Measurements from ENCODE around the gene SUPT5H.

The SUPT5H gene

DNA sequence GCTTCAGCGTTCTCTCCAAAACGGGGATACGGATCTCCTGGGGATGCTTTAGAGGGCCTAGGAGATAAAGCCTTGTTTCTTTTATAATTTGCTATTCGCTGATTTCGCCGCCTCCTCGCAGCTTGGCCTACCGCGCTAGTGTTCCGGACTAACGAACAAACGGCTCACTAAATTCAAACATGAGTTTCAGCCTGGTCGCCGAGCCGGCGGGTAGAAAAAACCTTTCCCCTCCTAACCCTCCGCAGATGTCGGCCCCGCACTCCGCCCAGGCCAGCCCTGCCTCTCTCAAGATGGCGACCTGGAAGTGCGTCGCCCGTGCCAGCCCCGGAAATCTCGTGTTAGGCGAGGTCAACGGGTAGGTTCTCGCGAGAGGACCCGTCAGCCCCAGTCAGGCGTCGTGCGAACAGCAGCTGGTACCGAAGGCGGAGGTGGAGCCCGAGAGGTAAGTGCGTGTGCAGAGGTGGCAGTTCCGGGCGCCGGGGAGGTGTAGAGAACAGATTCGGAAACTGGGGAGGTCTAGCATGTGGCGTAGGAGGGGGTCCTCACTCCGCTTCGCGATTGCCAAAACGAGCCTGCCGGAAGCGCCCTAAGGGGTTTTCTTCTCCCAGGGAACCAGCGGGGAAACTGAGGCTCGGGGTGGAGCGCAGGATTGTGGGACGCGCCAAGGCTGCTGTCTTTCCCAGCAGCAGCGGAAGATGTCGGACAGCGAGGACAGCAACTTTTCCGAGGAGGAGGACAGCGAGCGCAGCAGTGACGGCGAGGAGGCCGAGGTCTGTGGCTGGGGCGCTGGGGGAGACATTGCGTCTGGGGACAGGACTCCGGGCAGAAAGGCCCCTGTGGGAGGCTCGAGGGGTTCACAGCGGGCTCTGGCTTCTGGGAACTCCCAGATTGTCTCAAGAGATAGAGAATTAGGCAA lies at the start of gene SUPT5H:
TSS of gene SUPT5H (plus strand) at position 387 of the 916 bp plus-strand sequence. CDS start at position 696, 309 bp downstream.
- peak; percentile 99 for DNase-seq
- TF ChIP-seq POLR2A (IDR thresholded peaks at IDR 0.05; ENCODE audit: low read length): peak; percentile 96
- TF ChIP-seq GATA1 (IDR thresholded peaks at IDR 0.05; ENCODE audit: low read depth, low read length): no peak

DNA sequence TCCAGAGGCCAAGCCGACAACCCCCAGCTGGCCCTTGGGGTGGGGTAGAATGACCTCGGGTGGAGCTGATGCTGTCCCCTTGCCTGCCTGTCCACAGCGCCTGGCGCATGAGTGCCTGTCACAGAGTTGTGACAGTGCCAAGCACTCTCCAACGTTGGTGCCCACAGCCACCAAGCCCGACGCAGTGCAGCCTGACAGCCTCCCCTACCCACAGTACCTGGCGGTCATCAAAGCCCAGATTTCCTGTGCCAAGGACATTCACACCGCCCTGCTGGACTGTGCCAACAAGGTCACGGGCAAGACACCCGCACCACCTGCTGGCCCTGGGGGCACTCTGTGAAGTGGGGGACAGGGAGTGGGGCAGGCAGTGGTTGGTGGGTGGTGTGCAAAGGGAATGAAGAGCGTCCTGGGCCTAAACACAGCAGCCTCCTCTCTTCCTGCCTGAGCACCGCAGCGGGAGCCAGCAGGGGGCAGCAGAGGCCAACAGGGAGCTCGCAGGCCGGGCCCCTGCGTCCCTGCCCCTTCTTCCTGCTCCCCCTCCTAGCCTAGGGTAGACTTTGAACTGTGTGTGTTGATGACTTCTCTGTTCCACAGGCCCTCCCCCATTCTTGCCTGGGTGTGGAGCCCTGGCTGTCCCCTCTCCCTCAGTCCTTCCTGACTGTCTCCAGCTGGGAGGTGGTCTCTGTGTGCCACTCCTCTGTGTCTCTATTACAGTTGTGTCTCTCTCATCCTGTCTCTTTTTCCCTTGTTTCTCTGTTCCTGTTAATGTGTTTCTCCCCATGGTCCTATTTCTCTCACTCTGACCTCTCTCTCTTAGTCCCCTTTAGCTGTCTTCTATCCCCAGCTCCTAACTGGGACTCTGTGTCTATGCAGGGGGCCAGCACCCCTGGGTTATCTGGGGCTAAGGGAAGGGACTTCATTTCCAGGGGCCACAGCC lies 47.8 kb upstream of the SUPT5H start:
- peak; percentile 88 to 95 for DNase-seq
- TF ChIP-seq POLR2A (IDR thresholded peaks at IDR 0.05; ENCODE audit: low read length): no peak
- TF ChIP-seq GATA1 (IDR thresholded peaks at IDR 0.05; ENCODE audit: low read depth, low read length): no peak

DNA sequence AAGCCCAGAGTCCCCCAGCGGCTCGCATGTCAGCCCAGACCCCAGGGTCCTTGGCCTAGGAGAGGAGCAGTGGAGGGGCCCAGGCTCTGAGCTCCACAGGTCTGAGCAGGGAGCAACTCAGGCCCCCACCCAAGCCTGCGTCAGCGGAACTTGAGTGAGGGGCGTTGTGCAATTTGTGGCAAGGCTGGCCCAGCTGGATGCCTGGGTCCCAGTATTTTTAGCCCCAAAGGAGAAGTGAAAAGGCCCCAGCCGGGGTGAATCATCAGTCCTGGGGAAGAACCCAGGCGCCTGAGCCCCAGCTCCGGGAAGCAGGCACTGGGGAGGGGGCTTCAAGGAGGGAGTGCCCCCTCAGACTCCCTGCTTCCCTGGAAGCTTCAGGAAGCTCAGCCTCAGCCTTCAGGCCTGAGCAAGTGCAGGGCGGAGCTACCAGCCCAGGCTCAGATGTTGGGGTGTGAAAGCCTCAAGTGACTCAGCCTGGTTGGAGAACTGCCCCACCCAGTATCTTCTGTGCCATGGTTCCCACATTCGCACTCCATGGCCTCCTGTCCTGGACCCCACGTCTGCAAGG lies 47.0 kb upstream of the SUPT5H start:
- TF ChIP-seq GATA1 (IDR thresholded peaks at IDR 0.05; ENCODE audit: low read depth, low read length): no peak
- peak; percentile 51 for TF ChIP-seq POLR2A (IDR thresholded peaks at IDR 0.05; ENCODE audit: low read length)
- peak; percentile 81 to 89 for DNase-seq

DNA sequence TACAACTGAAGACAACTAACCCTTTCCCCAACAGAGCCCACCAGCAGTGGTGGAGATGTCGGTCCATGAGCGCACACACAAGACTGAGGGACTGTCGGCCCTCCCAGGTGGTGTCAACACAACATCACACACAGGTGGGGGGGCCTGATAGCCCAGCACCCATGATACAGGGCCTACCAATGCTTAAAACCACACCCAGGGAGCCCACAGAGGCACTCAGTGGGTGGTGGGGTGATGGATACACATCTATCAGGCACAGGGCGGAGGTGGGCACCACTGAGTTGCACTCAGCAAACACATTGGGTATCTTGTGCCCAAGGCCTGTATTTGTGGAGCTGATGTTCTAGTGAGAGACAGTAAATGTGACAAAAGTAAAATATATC lies 45.7 kb upstream of the SUPT5H start:
- DNase-seq: peak in 1 of 2 experiments; percentile 56
- TF ChIP-seq GATA1 (IDR thresholded peaks at IDR 0.05; ENCODE audit: low read depth, low read length): no peak
- TF ChIP-seq POLR2A (IDR thresholded peaks at IDR 0.05; ENCODE audit: low read length): no peak

DNA sequence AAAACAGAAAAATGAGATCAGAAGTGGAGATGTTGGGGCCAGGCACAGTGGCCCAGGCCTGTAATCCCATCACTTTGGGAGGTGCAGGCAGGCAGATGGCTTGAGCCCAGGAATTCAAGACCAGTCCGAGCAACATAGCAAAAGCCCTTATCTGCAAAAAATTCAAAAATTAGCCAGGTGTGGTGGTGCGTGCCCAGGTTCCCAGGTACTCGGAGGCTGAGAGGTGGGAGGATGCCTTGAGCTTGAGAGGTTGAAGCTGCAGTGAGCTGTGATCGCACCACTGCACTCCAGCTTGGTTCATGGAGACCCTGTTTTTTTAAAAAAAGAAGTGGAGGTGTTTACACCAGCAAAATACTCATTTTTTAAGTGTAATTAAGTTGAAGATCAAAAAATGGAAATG lies 45.3 kb upstream of the SUPT5H start:
- no peak for DNase-seq

DNA sequence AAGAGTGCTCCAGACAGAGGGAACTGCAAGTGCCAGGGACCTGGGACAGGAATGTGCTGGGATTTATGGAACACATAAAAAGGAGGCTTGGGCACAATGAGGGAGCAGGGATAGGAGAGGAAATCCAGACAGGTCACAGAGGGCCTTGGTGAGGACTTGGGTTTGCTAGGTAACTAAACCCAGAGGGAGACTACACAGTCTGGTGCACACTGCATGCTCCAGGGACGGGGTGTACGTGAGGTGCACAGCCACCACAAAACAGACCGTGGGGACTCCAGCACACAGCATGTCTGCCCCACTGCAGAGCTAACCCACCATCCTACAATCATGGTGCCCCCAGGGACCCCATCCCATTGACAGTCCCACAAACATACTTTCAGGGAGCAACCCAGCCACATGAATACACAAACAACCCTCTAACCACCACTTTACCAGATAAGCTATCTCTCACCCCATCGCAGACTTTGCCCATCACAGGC lies 44.3 kb upstream of the SUPT5H start:
- no peak for DNase-seq
- TF ChIP-seq GATA1 (IDR thresholded peaks at IDR 0.05; ENCODE audit: low read depth, low read length): no peak
- peak; percentile 51 for TF ChIP-seq POLR2A (IDR thresholded peaks at IDR 0.05; ENCODE audit: low read length)

More for the DNA sequence above, 45.3 kb upstream of the SUPT5H start:
- no peak for TF ChIP-seq GATA1 (IDR thresholded peaks at IDR 0.05; ENCODE audit: low read depth, low read length)
- no peak for TF ChIP-seq POLR2A (IDR thresholded peaks at IDR 0.05; ENCODE audit: low read length)

DNA sequence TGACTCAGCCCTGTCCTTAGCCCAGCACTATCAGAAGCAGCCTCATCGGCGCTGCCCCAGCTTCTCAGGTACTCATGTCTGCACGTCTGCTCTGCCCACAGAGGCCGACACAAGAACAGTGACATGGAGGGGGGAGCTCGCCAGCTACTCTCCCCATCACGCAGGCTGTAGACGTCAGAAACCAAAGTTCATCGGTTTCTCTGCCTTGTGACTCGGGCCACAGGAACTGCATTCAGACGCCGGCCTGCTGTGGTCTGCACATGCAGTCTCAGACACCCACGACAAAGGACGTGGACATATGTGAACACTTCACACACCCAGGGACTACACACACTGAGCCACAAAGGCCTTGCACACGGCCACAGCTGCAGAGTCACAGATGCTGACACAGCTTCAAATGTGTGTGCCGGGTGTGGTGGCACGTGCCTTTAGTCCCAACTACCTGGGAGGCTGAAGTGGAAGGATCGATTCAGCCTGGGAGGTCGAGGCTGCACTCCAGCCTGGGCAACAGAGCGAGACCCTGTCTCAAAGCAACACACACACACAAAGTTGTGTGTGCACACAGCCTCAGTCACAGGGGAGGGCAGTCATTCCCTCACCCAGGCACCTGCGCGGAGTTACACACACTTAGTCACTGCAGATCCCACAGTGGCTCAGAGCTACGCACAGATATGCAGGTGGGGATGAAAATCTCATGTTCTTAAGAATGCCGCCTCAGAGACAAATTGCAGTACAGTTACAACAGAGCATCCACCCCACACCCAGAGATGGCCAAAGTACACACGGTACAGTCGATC lies 43.6 kb upstream of the SUPT5H start:
- peak; percentile 86 to 88 for DNase-seq
- TF ChIP-seq POLR2A (IDR thresholded peaks at IDR 0.05; ENCODE audit: low read length) (peak; percentile 40), GATA1 (IDR thresholded peaks at IDR 0.05; ENCODE audit: low read depth, low read length) (no peak)

DNA sequence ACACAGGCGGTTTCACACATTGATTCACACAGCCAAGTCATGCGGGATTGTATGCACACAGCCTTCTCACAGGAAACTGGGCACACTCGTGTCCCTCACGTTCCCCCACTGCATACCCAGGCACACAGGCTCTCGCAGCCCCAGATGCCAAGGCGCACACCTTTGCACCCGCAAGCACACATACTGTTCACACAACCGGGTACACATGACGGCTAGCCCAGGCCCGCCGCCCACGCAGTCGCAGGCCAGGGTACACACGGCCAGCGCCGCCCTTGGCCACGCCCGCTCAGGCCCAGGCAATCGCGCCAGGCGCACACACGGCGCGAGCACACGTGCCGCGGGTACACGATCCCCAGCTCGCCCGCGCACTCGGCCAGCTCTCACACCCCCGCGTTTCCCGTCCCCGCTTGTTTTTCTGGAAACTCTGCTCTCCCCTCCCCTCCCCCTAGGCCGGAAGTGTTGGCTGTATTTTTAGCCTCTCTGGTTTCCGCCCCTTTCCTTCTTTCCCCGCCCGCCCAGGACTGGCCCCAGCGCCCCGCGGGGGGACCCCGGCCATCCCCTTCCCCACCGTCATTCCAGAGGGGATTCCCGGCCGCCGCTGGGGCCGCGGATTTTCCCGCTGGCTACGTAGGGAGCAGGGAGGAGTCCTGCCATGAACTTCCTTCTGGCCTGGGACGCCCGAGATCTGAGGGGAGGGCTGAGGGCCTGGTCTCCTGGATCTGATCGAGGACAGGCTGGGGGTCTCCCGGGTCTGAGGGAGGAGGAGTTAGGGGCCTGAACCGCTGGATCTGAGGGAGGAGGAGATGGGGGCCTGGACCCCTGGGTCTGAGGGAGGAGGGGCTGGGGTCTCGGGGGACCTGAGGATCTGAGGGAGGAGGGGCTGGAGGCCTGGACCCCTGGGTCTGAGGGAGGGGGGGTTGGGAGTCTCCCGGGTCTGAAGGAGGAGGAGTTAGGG lies 42.8 kb upstream of the SUPT5H start:
- peak; percentile 85 to 91 for DNase-seq
- TF ChIP-seq GATA1 (IDR thresholded peaks at IDR 0.05; ENCODE audit: low read depth, low read length) (no peak), POLR2A (IDR thresholded peaks at IDR 0.05; ENCODE audit: low read length) (peak; percentile 47)

DNA sequence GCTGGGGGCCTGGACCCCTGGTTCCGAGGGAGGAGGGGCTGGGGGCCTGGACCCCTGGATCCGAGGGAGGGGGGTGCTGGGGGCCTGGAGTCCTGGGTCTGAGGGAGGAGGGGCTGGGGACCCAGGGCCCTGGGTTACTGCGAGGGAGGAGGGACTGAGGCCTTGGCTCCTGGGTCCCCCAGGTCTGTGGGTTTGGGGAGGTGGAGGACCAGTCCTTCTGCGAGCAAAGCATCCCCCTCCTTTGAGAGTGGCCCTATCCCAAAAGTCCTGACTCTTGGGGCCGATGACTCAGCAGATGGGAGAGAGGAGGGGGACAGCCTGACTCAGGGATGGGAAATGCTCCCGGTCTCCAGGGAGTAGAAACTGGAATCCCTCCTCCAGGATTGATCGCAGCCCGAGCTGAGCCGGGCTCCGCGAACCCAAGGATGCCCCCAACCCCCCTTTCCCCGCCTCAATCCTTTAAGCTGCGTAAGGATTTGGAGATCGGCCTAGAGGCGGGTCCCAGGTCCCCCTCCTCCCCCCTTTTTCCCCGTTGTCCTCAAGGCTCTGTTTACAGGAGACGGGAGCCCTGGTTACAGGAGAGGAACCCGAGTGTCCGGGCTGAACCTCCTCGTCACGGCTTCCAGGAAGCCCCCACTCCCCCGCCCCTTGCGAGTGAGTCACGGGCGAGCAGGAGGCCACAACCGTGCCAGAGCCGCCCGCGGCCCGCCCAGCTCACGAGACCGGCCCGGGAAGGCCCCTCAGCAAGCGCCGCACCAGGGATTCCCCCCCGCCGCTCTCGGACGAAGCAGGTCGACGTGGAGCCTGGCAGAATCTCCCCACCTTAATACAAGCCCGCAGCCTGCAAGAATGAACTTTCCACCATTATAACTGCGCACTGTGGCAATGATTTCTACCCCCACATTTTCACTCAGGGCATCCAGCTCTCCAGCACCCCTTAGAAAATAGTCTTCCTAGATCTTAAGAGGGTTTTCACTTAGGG lies 41.8 kb upstream of the SUPT5H start:
- TF ChIP-seq GATA1 (IDR thresholded peaks at IDR 0.05; ENCODE audit: low read depth, low read length) (no peak), POLR2A (IDR thresholded peaks at IDR 0.05; ENCODE audit: low read length) (peak; percentile 68)
- peak; percentile 87 to 95 for DNase-seq

DNA sequence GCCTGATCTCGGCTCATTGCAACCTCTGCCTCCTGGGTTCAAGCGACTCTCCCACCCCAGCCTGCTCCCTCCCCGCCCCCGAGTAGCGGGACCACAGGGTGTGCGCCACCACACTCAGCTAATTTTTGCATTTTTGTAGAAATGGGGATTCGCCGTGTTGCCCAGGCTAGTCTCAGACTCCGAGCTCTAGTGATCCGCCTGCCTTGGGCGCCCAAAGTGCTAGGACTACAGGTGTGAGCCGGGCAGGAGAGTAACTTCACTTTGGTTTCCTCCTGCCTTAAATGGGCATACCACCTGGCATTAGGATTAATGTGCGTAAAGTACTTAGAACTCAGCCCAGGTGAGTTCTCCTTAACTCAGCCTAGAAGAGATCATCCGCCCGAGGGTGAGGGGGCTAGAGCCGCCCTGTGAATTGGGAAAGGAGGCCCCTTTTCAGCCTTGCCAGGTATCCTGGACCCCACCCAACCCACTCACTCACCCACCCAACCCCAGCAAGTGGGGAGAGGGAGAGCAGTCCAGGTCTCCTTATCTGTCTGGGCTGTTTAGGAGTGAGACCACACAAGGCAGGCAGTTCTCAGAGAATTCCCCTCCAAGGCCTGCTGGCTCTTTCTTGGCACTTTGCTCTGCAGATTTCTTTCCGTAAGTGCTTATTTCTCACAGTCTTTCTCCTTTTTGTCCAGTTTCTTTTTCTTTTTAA lies 40.0 kb upstream of the SUPT5H start:
- TF ChIP-seq POLR2A (IDR thresholded peaks at IDR 0.05; ENCODE audit: low read length) (no peak), GATA1 (IDR thresholded peaks at IDR 0.05; ENCODE audit: low read depth, low read length) (no peak)
- DNase-seq: no peak

All from erythroblast (primary cell).